H1 (cell line): Measurements from ENCODE around the gene PGM3. TPM values are rescaled to one million over a fixed set of nuclear protein-coding genes. Genes with fewer than 3 reads are reported as not detected.

Source experiments
- CTCF ChIA-PET: fragments of 300-600 bp; sonication (Branson Sonifier 250); formaldehyde crosslinking; loops from one replicate; lab custom pipeline; 2021; ENCODE audit not compliant: partially characterized antibody; lab: Charles Lee
- POLR2A ChIA-PET: fragments of 300-600 bp; sonication (Branson Sonifier 250); formaldehyde crosslinking; loops from one replicate; lab custom pipeline; 2021; ENCODE audit warnings: inconsistent platforms; ENCODE audit not compliant: partially characterized antibody; lab: Charles Lee
- DNase-seq, 2 experiments: peaks; one replicate each; pipeline versions ENCODE4 v3.0.0 to v3.0.0-alpha.2; 2010 to 2022; ENCODE audit warnings: low spot score in 2 of 2, low read depth in 1 of 2, mixed read lengths in 1 of 2
- FAIRE-seq: peaks from 2 replicates; lab custom pipeline; 2011; peaks lifted over from hg19 to GRCh38; lab: Jason Lieb, UNC
- H2AFZ ChIP-seq: 2 replicates; pipeline ENCODE4 v1.8.1; 2012; ENCODE audit warnings: low read length, inconsistent platforms
- H2AK5ac ChIP-seq: 2 replicates; pipeline ENCODE4 v1.6.1; 2013; ENCODE audit warnings: low read depth, low read length
- H2BK120ac ChIP-seq: replicated peaks from 2 replicates; pipeline ENCODE3; 2013; ENCODE audit warnings: low read depth, low read length, inconsistent platforms
- H2BK12ac ChIP-seq: 2 replicates; pipeline ENCODE4 v1.6.1; 2013; ENCODE audit warnings: low read depth, low read length
- H2BK15ac ChIP-seq: 2 replicates; pipeline ENCODE4 v1.6.1; 2013; ENCODE audit warnings: low read length
- H2BK20ac ChIP-seq: 2 replicates; pipeline ENCODE4 v1.6.1; 2013; ENCODE audit warnings: low read length
- H2BK5ac ChIP-seq: 2 replicates; pipeline ENCODE4 v1.6.1; 2013; ENCODE audit warnings: low read depth, low read length
- H3K14ac ChIP-seq: 2 replicates; pipeline ENCODE4 v1.6.1; 2013; ENCODE audit warnings: inconsistent platforms; ENCODE audit not compliant: insufficient read length
- H3K18ac ChIP-seq: 2 replicates; pipeline ENCODE4 v1.6.1; 2013; ENCODE audit warnings: low read length; ENCODE audit errors: extremely low read depth
- H3K23ac ChIP-seq: 2 replicates; pipeline ENCODE4 v1.6.1; 2013; ENCODE audit warnings: inconsistent platforms; ENCODE audit not compliant: insufficient read length
- H3K23me2 ChIP-seq: 2 replicates; pipeline ENCODE4 v1.6.1; 2013; ENCODE audit warnings: low read depth, low read length
- H3K27ac ChIP-seq: 2 replicates; pipeline ENCODE4 v1.6.1; 2011; ENCODE audit warnings: low read depth, low read length, inconsistent platforms
- H3K27me3 ChIP-seq, 4 experiments: replicated peaks in 1 of 4; 1 replicate in 1 of 4; 2 replicates in 3 of 4; pipeline versions ENCODE4 v1.6.1 to v1.8.1; 2011 to 2013; ENCODE audit warnings: low read length in 3 of 4, mild to moderate bottlenecking in 3 of 4, inconsistent platforms in 2 of 4, mixed read lengths in 2 of 4, moderate library complexity in 1 of 4; ENCODE audit not compliant: control insufficient read depth in 3 of 4, insufficient read depth in 3 of 4; ENCODE audit errors: extremely low read depth in 1 of 4
- H3K36me3 ChIP-seq, 4 experiments: 2 replicates each; pipeline versions ENCODE4 v1.6.1 to v1.8.1; 2011 to 2013; ENCODE audit warnings: mild to moderate bottlenecking in 4 of 4, low read length in 3 of 4, moderate library complexity in 2 of 4, control low read depth in 1 of 4, inconsistent platforms in 1 of 4; ENCODE audit not compliant: insufficient read depth in 4 of 4, control insufficient read depth in 2 of 4
- H3K4ac ChIP-seq: replicated peaks from 2 replicates; pipeline ENCODE3; 2013; ENCODE audit warnings: low read length, low read depth, mixed read lengths, inconsistent platforms; ENCODE audit not compliant: insufficient read length
- H3K4me1 ChIP-seq, 4 experiments: replicated peaks in 1 of 4; 1 replicate in 1 of 4; 2 replicates in 3 of 4; pipeline versions ENCODE4 v1.6.1 to v1.8.1; 2011 to 2013; ENCODE audit warnings: low read length in 3 of 4, inconsistent platforms in 2 of 4, mixed read lengths in 1 of 4; ENCODE audit not compliant: insufficient read depth in 4 of 4, control insufficient read depth in 3 of 4
- H3K4me2 ChIP-seq, 2 experiments: 2 replicates each; pipeline versions ENCODE4 v1.6.1 to v1.8.1; 2011 to 2013; ENCODE audit warnings: low read depth in 2 of 2, low read length in 2 of 2, control low read depth in 1 of 2, inconsistent platforms in 1 of 2, mild to moderate bottlenecking in 1 of 2; ENCODE audit not compliant: insufficient read depth in 1 of 2
- H3K4me3 ChIP-seq, 4 experiments: fragments of 200-600, 300-600 bp in 1 of 4; sonication (generic), shearing (Covaris generic), sonication (Bioruptor Twin) in 1 of 4; 2 replicates each; pipeline versions ENCODE4 v1.5.1 to v1.8.1; 2011 to 2016; ENCODE audit warnings: low read length in 4 of 4, low read depth in 3 of 4, control low read depth in 2 of 4, inconsistent platforms in 2 of 4, mild to moderate bottlenecking in 2 of 4, mixed read lengths in 1 of 4, moderate library complexity in 1 of 4; ENCODE audit not compliant: insufficient read depth in 2 of 4; ENCODE audit errors: extremely low read depth in 1 of 4
- H3K56ac ChIP-seq: replicated peaks from 2 replicates; pipeline ENCODE3; 2013; ENCODE audit warnings: low read depth, mild to moderate bottlenecking, mixed read lengths, low read length, inconsistent platforms; ENCODE audit not compliant: insufficient read length
- H3K79me1 ChIP-seq: 2 replicates; pipeline ENCODE4 v1.6.1; 2013; ENCODE audit warnings: low read depth, low read length, control low read depth
- H3K79me2 ChIP-seq, 2 experiments: 2 replicates each; pipeline versions ENCODE4 v1.6.1 to v1.8.1; 2012 to 2013; ENCODE audit warnings: low read length in 2 of 2, mild to moderate bottlenecking in 2 of 2, inconsistent platforms in 1 of 2; ENCODE audit not compliant: insufficient read depth in 2 of 2, control insufficient read depth in 1 of 2
- H3K9ac ChIP-seq, 4 experiments: replicated peaks in 1 of 4; 1 replicate in 1 of 4; 2 replicates in 3 of 4; pipeline versions ENCODE4 v1.6.1 to v1.8.1; 2011 to 2013; ENCODE audit warnings: low read depth in 3 of 4, low read length in 3 of 4, control low read depth in 2 of 4, mild to moderate bottlenecking in 2 of 4, moderate library complexity in 2 of 4, inconsistent platforms in 1 of 4; ENCODE audit errors: extremely low read depth in 1 of 4
- H3K9me3 ChIP-seq, 2 experiments: 2 replicates each; pipeline versions ENCODE4 v1.6.1 to v1.8.1; 2012 to 2013; ENCODE audit warnings: mild to moderate bottlenecking in 2 of 2, moderate library complexity in 2 of 2, control low read depth in 1 of 2, inconsistent platforms in 1 of 2, low read depth in 1 of 2, low read length in 1 of 2, mixed read lengths in 1 of 2; ENCODE audit not compliant: insufficient read depth in 2 of 2
- H4K20me1 ChIP-seq, 2 experiments: replicated peaks in 1 of 2; 2 replicates each; pipeline versions ENCODE3 to v1.8.1; 2011 to 2013; ENCODE audit warnings: inconsistent platforms in 2 of 2, low read length in 2 of 2, mild to moderate bottlenecking in 1 of 2; ENCODE audit not compliant: insufficient read depth in 2 of 2, control insufficient read depth in 1 of 2
- H4K5ac ChIP-seq: 2 replicates; pipeline ENCODE4 v1.6.1; 2013; ENCODE audit warnings: low read length, low read depth, mixed read lengths, inconsistent platforms; ENCODE audit not compliant: insufficient read length
- H4K8ac ChIP-seq: 2 replicates; pipeline ENCODE4 v1.8.0; 2013; ENCODE audit warnings: mild to moderate bottlenecking, moderate library complexity, low read length, inconsistent platforms; ENCODE audit not compliant: insufficient read depth; ENCODE audit errors: extremely low read depth
- H4K91ac ChIP-seq: replicated peaks from 2 replicates; pipeline ENCODE3; 2013; ENCODE audit warnings: low read length, mixed read lengths, inconsistent platforms; ENCODE audit not compliant: insufficient read length
- SAP30 ChIP-seq: fragments of 300-600 bp; sonication (generic); IDR thresholded peaks from 2 replicates; pipeline ENCODE4 v1.7.1; 2012; ENCODE audit warnings: low read length, moderate library complexity, mild to moderate bottlenecking, inconsistent platforms; ENCODE audit not compliant: insufficient read depth, insufficient replicate concordance
- WGBS, 2 experiments: shearing (Covaris generic) in 1 of 2; methylation state at CpG; one replicate each; pipeline versions ENCODE4 v1.1.6 to v1.1.7; 2013 to 2015; ENCODE audit warnings: low lambda C conversion rate in 2 of 2, mixed read lengths in 2 of 2, inconsistent platforms in 1 of 2, low coverage in 1 of 2, missing lambda C conversion rate in 1 of 2; ENCODE audit not compliant: insufficient replicate concordance in 2 of 2, insufficient coverage in 1 of 2, insufficient read length in 1 of 2; ENCODE audit errors: extremely low coverage in 1 of 2, missing lambda C conversion rate in 1 of 2; 5-methylcytosine and 5-hydroxymethylcytosine counted together
- polyA plus RNA-seq, 7 experiments: library from polyadenylated mRNA; depleted of rRNA in 3 of 7; stranded (reverse) in 5 of 7; unstranded in 2 of 7; fragments of >200 nt in 5 of 7; fragments of 200-250 nt in 2 of 7; gene quantifications; 1 replicate in 5 of 7; 2 replicates in 1 of 7; 4 replicates in 1 of 7; pipeline versions ENCODE4 v1.2.1 to v1.2.3, GENCODE V29; 2011 to 2013; ENCODE audit warnings: missing spikeins in 2 of 7, mixed read lengths in 2 of 7
- total RNA-seq: library from RNA; stranded (reverse); fragmentation: NEBNext Ultra II Directional; extraction: Animal tissue kit (Norgen Biotek cat#: 25700); gene quantifications from 2 replicates; pipeline ENCODE4 v1.2.1, GENCODE V29; 2021
- TF ChIP-seq, protein P1 (sequence below), 3 experiments: IDR thresholded peaks; 1 replicate in 2 of 3; 2 replicates in 1 of 3; pipeline versions ENCODE4 v1.5.1 to v1.6.1; 2011; ENCODE audit warnings: low read length in 3 of 3, mild to moderate bottlenecking in 3 of 3, inconsistent platforms in 2 of 3, low read depth in 1 of 3, moderate library complexity in 1 of 3; ENCODE audit not compliant: insufficient read depth in 1 of 3; ENCODE audit errors: control extremely low read depth in 1 of 3

PGM3 gene
- total and polyA plus RNA-seq, 2 of the 8 experiments (the other 6 are each of a cell fraction or from before 2014, with no cell fraction given), result 14.5 to 60.5 TPM

- no peak overlapping the region for H2BK12ac ChIP-seq
- no peak overlapping the region for H3K18ac ChIP-seq
- no peak overlapping the region for H2BK5ac ChIP-seq
- H3K4me2 ChIP-seq, result no peak overlapping the region
- H3K27me3 ChIP-seq, result no peaks in the 10 kb centered on the region
- no peaks in the 10 kb centered on the region for H3K79me1 ChIP-seq
- no peak overlapping the region for H2BK20ac ChIP-seq
- no peaks in the 10 kb centered on the region for H3K4me1 ChIP-seq
- H4K91ac ChIP-seq, result no peak overlapping the region
- no peak overlapping the region for H2BK120ac ChIP-seq
- H3K36me3 ChIP-seq, result peaks cover 0 to 39% (median 11%) of the 10 kb centered on the region in 4 experiments; a peak in 5 of 8 replicates
- no peak overlapping the region; the same call in 1 of the 2 replicates for H4K8ac ChIP-seq
- no peaks in the 10 kb centered on the region for H3K9me3 ChIP-seq
- H4K5ac ChIP-seq, result no peak overlapping the region
- DNase-seq (no peak), FAIRE-seq (no peak)
- no peak overlapping the region for H3K23ac ChIP-seq
- TF ChIP-seq, protein P1, sequence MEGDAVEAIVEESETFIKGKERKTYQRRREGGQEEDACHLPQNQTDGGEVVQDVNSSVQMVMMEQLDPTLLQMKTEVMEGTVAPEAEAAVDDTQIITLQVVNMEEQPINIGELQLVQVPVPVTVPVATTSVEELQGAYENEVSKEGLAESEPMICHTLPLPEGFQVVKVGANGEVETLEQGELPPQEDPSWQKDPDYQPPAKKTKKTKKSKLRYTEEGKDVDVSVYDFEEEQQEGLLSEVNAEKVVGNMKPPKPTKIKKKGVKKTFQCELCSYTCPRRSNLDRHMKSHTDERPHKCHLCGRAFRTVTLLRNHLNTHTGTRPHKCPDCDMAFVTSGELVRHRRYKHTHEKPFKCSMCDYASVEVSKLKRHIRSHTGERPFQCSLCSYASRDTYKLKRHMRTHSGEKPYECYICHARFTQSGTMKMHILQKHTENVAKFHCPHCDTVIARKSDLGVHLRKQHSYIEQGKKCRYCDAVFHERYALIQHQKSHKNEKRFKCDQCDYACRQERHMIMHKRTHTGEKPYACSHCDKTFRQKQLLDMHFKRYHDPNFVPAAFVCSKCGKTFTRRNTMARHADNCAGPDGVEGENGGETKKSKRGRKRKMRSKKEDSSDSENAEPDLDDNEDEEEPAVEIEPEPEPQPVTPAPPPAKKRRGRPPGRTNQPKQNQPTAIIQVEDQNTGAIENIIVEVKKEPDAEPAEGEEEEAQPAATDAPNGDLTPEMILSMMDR (IDR thresholded peaks at IDR 0.05; ENCODE audit: control extremely low read depth in 1 of 3, insufficient read depth in 1 of 3, low read depth in 1 of 3, low read length in 3 of 3), result no peak
- no peak for TF ChIP-seq SAP30
- no peaks in the 10 kb centered on the region for H3K23me2 ChIP-seq
- no peak overlapping the region for H2BK15ac ChIP-seq
- no peak overlapping the region for H3K4me3 ChIP-seq
- 95% methylated on average over 2 of the region's 2 CpGs; no CpG with 5 or more reads in 1 of the 2 experiments for WGBS, 2 experiments
- H2AK5ac ChIP-seq, result no peak overlapping the region
- H3K4ac ChIP-seq, result no peak overlapping the region
- no peak overlapping the region for H3K14ac ChIP-seq
- peaks cover 0 to 3% of the 10 kb centered on the region in 2 experiments for H4K20me1 ChIP-seq
- H2AFZ ChIP-seq, result no peak overlapping the region
- ChIA-PET CTCF (no interaction called here), POLR2A (no interaction called here)
- H3K79me2 ChIP-seq, result no peaks in the 10 kb centered on the region
- H3K9ac ChIP-seq, result no peak overlapping the region
- H3K56ac ChIP-seq, result no peak overlapping the region
- H3K27ac ChIP-seq, result no peak overlapping the region
Measured at GRCh38 chr6:83151114-83151513, 42.0 kb downstream of the PGM3 start.
